Neural cell (in vitro differentiated cells): ENCODE data around the gene AGMAT. TPM values are rescaled to one million over a fixed set of nuclear protein-coding genes. Genes with fewer than 3 reads are reported as not detected.

Experiments
- H2AFZ ChIP-seq: fragments of 200-600, 300-800 bp; sonication (generic), shearing (Covaris generic); 2 replicates; pipeline ENCODE4 v1.6.0; 2014; ENCODE audit warnings: low read depth, mild to moderate bottlenecking, antibody characterized with exemption, low read length, moderate library complexity
- H3F3A ChIP-seq: fragments of 200-600 bp; shearing (Covaris generic); 2 replicates; pipeline ENCODE4 v1.6.1; 2016; ENCODE audit warnings: mild to moderate bottlenecking, moderate library complexity, mixed read lengths, antibody characterized with exemption, low read length; ENCODE audit not compliant: insufficient read depth, poor library complexity, severe bottlenecking
- H3K27ac ChIP-seq: fragments of 200-600, 300-800 bp; sonication (generic), shearing (Covaris generic); 2 replicates; pipeline ENCODE4 v1.5.1; 2014; ENCODE audit warnings: mild to moderate bottlenecking, low read length, moderate library complexity
- H3K27me3 ChIP-seq: fragments of 300-800, 200-600 bp; sonication (generic), shearing (Covaris generic); 2 replicates; pipeline ENCODE4 v1.6.0; 2014; ENCODE audit warnings: mild to moderate bottlenecking, low read depth, low read length, moderate library complexity; ENCODE audit not compliant: insufficient read depth
- H3K36me3 ChIP-seq: fragments of 300-800, 200-600 bp; sonication (generic), shearing (Covaris generic); 2 replicates; pipeline ENCODE4 v1.5.1; 2014; ENCODE audit warnings: mild to moderate bottlenecking, antibody characterized with exemption, low read length, moderate library complexity; ENCODE audit not compliant: insufficient read depth
- H3K4me2 ChIP-seq: fragments of 300-800, 200-600 bp; sonication (generic), shearing (Covaris generic); 2 replicates; pipeline ENCODE4 v1.6.0; 2014; ENCODE audit warnings: mild to moderate bottlenecking, low read length
- H3K4me3 ChIP-seq: fragments of 300-800, 200-600 bp; sonication (generic), shearing (Covaris generic); 2 replicates; pipeline ENCODE4 v1.5.1; 2014; ENCODE audit warnings: mild to moderate bottlenecking, low read length, moderate library complexity
- H3K79me2 ChIP-seq: fragments of 200-600 bp; shearing (Covaris generic); replicated peaks from 2 replicates; pipeline ENCODE4 v1.6.0; 2014; ENCODE audit warnings: mild to moderate bottlenecking, low read length, moderate library complexity; ENCODE audit not compliant: insufficient read depth
- H3K9ac ChIP-seq: fragments of 300-800, 200-600 bp; sonication (generic), shearing (Covaris generic); 2 replicates; pipeline ENCODE4 v1.6.1; 2016; ENCODE audit warnings: mild to moderate bottlenecking, low read length, mixed read lengths
- H3K9me2 ChIP-seq: fragments of 200-600 bp; shearing (Covaris generic); 2 replicates; pipeline ENCODE4 v1.6.1; 2016; ENCODE audit warnings: mild to moderate bottlenecking, low read length, mixed read lengths; ENCODE audit not compliant: insufficient read depth
- H3K9me3 ChIP-seq: fragments of 200-600, 300-800 bp; sonication (generic), shearing (Covaris generic); 2 replicates; pipeline ENCODE4 v1.6.1; 2016; ENCODE audit warnings: mild to moderate bottlenecking, mixed run types, low read length, moderate library complexity, mixed read lengths
- H4K20me1 ChIP-seq: fragments of 200-600 bp; shearing (Covaris generic); 2 replicates; pipeline ENCODE4 v1.6.1; 2016; ENCODE audit warnings: mild to moderate bottlenecking, mixed run types; ENCODE audit not compliant: insufficient read depth
- EP300 ChIP-seq: fragments of 450-650 bp; conservative IDR thresholded peaks from 2 replicates; pipeline ENCODE4 v1.6.1; 2014; ENCODE audit warnings: antibody characterized with exemption, mild to moderate bottlenecking, moderate library complexity; ENCODE audit not compliant: poor library complexity, severe bottlenecking
- MXI1 ChIP-seq: fragments of 450-650 bp; conservative IDR thresholded peaks from 2 replicates; pipeline ENCODE4 v1.6.1; 2014; ENCODE audit warnings: antibody characterized with exemption, mild to moderate bottlenecking; ENCODE audit not compliant: poor library complexity, severe bottlenecking
- POLR2AphosphoS5 ChIP-seq: IDR thresholded peaks from 2 replicates; pipeline ENCODE4 v1.6.1; 2012
- RAD21 ChIP-seq: fragments of 450-650 bp; conservative IDR thresholded peaks from 2 replicates; pipeline ENCODE4 v1.6.1; 2014; ENCODE audit warnings: antibody characterized with exemption, mild to moderate bottlenecking, moderate library complexity
- SMC3 ChIP-seq: fragments of 450-650 bp; conservative IDR thresholded peaks from 2 replicates; pipeline ENCODE4 v1.6.1; 2014; ENCODE audit warnings: antibody characterized with exemption, mild to moderate bottlenecking, moderate library complexity; ENCODE audit not compliant: poor library complexity
- TAF1 ChIP-seq: IDR thresholded peaks from 2 replicates; pipeline ENCODE4 v1.6.1; 2012; ENCODE audit warnings: low read depth
- polyA plus RNA-seq: library from polyadenylated mRNA; depleted of rRNA; stranded (reverse); fragments of >200 nt; gene quantifications from 2 replicates; pipeline ENCODE4 v1.2.3, GENCODE V29; 2014
- TF ChIP-seq, protein P1 (sequence below): IDR thresholded peaks from 2 replicates; pipeline ENCODE4 v1.6.1; 2012; ENCODE audit warnings: borderline replicate concordance
- TF ChIP-seq, protein P2 (sequence below): fragments of 450-650 bp; IDR thresholded peaks from 2 replicates; pipeline ENCODE4 v1.5.1; 2014; ENCODE audit warnings: antibody characterized with exemption, mild to moderate bottlenecking, moderate library complexity; ENCODE audit not compliant: poor library complexity, severe bottlenecking

Gene AGMAT
- polyA plus RNA-seq, 1 donor from 2014 or later: not detected

DNA sequence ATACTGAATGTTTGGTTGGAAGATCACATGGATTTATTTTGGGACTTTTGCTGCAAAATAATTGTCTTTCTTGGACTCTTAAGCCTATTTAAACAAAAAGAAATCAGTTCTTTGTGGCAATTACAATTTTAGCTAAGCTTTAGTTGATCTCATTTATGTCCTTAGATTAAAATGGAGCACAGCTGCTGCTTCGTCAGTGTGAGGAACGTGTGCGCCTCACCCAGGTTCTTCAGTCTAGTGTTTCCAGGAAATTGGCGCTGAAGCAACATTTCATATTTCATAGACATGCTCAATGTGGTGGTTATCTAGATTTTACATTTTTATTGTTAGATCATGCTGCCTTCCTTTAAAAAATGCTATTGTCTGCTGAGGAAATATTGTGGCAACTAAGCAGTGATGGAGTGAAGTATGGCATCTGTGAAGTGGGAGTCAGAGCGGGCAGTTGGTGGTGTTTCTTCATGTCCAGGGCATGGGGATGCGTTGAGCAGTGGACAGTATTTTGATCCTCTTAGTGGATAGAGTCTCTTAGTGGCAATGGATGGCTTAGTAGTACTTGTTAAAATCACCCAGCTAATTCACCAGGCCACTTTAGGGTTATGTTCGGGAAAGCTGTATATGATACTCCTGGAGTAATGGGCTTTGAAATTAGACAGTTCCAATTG lies 38.0 kb upstream of the AGMAT start:
- H2AFZ ChIP-seq: no peak overlapping the region
- H3K79me2 ChIP-seq: peaks cover 53% of the 10 kb centered on the region
- H3K27me3 ChIP-seq: no peaks in the 10 kb centered on the region
- H3K9me3 ChIP-seq: no peaks in the 10 kb centered on the region
- no peak overlapping the region for H3K27ac ChIP-seq
- no peak overlapping the region for H3K4me3 ChIP-seq
- H4K20me1 ChIP-seq: no peaks in the 10 kb centered on the region
- no peak overlapping the region for H3K4me2 ChIP-seq
- no peak overlapping the region for H3K9ac ChIP-seq
- no peaks in the 10 kb centered on the region for H3K9me2 ChIP-seq
- H3K36me3 ChIP-seq: no peaks in the 10 kb centered on the region
- H3F3A ChIP-seq: no peaks in the 10 kb centered on the region
- no peak for TF ChIP-seq POLR2AphosphoS5
- TF ChIP-seq TAF1: no peak
- TF ChIP-seq MXI1: no peak
- TF ChIP-seq, protein P1, sequence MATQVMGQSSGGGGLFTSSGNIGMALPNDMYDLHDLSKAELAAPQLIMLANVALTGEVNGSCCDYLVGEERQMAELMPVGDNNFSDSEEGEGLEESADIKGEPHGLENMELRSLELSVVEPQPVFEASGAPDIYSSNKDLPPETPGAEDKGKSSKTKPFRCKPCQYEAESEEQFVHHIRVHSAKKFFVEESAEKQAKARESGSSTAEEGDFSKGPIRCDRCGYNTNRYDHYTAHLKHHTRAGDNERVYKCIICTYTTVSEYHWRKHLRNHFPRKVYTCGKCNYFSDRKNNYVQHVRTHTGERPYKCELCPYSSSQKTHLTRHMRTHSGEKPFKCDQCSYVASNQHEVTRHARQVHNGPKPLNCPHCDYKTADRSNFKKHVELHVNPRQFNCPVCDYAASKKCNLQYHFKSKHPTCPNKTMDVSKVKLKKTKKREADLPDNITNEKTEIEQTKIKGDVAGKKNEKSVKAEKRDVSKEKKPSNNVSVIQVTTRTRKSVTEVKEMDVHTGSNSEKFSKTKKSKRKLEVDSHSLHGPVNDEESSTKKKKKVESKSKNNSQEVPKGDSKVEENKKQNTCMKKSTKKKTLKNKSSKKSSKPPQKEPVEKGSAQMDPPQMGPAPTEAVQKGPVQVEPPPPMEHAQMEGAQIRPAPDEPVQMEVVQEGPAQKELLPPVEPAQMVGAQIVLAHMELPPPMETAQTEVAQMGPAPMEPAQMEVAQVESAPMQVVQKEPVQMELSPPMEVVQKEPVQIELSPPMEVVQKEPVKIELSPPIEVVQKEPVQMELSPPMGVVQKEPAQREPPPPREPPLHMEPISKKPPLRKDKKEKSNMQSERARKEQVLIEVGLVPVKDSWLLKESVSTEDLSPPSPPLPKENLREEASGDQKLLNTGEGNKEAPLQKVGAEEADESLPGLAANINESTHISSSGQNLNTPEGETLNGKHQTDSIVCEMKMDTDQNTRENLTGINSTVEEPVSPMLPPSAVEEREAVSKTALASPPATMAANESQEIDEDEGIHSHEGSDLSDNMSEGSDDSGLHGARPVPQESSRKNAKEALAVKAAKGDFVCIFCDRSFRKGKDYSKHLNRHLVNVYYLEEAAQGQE: no peak

DNA sequence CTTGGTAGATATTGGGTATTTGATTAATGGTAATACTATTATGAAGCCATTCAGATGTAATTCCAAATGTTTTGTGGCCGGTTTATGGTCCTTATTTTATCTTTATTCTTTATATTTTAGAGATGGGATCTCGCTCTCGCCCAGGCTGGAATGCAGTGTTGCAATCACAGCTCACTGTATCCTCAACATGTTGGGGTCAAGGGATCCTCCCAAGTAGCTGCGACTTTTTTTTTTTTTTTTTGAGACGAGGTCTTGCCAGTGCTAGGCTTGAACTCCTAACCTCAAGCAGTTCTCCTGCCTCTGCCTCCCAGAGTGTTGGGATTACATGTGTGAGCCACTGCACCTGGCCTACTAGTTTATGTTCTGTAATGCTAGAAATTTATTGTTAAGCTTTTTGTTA lies 37.1 kb upstream of the AGMAT start:
- Histone ChIP-seq H3K9me3 (no peaks in the 10 kb centered on the region), H3K36me3 (no peaks in the 10 kb centered on the region), H3K9me2 (no peaks in the 10 kb centered on the region), H3F3A (no peaks in the 10 kb centered on the region), H4K20me1 (no peaks in the 10 kb centered on the region), H3K27ac (no peak overlapping the region), H3K4me3 (no peak overlapping the region), H3K79me2 (peaks cover 51% of the 10 kb centered on the region), H3K4me2 (no peak overlapping the region), H3K27me3 (no peaks in the 10 kb centered on the region), H2AFZ (no peak overlapping the region), H3K9ac (no peak overlapping the region)
- TF ChIP-seq MXI1: no peak
- no peak for TF ChIP-seq RAD21
- TF ChIP-seq SMC3: no peak
- TF ChIP-seq TAF1: no peak
- TF ChIP-seq POLR2AphosphoS5: no peak
- TF ChIP-seq EP300: no peak
- TF ChIP-seq, protein P2, sequence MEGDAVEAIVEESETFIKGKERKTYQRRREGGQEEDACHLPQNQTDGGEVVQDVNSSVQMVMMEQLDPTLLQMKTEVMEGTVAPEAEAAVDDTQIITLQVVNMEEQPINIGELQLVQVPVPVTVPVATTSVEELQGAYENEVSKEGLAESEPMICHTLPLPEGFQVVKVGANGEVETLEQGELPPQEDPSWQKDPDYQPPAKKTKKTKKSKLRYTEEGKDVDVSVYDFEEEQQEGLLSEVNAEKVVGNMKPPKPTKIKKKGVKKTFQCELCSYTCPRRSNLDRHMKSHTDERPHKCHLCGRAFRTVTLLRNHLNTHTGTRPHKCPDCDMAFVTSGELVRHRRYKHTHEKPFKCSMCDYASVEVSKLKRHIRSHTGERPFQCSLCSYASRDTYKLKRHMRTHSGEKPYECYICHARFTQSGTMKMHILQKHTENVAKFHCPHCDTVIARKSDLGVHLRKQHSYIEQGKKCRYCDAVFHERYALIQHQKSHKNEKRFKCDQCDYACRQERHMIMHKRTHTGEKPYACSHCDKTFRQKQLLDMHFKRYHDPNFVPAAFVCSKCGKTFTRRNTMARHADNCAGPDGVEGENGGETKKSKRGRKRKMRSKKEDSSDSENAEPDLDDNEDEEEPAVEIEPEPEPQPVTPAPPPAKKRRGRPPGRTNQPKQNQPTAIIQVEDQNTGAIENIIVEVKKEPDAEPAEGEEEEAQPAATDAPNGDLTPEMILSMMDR: no peak
